GM15510 (cell line): ENCODE measurements around the gene WWOX.

Source experiments
- POLR2A ChIP-seq: IDR thresholded peaks from 3 replicates; pipeline ENCODE4 v1.6.1; 2011; ENCODE audit warnings: borderline replicate concordance; ENCODE audit not compliant: insufficient read length; ENCODE audit errors: extremely low read depth

The WWOX gene

DNA sequence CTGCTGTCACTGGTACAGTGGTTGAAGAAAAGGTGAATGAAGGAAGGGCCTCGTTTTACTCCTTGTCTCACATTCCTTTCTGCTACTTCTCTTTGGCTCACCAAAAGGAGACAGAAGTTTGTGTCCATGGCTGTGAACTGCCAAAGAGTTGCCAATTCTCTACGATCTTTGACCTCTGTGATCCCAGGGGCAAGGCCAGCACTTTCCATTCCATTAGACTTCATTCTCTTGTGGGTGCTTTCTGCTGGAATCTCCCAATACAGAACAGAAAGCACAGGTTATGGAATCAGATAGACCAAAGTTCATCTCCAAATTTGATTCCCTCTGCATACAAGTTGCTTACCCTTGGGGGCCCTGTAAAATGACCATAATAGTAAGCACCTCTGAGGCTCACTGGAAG is 1093.5 kb downstream of the WWOX start:
- no peak for TF ChIP-seq POLR2A

DNA sequence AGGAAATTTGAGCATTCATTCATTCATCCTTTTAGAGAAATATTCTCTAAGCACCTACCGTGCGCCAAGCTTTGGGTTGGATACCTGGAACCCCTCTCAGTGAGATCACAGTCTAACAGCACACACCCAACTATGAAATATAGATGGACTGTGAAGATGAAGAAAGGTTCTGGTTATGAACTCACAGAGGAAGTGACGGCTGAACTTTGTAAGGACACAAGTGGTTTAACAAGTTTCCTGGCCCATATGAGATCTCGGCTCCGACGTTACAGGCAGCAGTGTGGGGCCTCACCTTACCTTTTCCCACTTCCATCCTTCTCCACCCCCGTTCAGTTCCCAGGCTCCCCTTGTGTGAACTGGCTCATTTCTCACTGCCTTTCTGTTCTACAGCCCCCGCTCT is 1094.8 kb downstream of the WWOX start:
- no peak for TF ChIP-seq POLR2A

DNA sequence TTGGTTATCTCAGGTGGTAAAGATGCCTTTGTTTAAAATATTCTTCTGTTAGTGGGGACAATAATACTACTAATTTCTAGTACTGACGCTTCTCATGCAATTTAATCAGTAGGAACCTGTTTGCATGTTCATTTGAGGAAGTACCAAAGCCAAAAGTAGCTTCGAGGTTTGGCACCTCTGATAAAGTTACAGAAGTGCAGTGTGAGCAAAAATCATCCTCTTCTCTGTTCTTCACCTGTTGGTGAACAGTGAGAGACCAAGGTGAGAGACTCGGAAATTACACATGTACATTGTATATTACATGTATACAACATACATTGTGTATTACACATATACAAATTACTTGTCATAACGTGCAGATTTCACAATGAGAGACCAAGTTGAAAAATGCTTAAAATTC is 1096.5 kb downstream of the WWOX start:
- TF ChIP-seq POLR2A = no peak

DNA sequence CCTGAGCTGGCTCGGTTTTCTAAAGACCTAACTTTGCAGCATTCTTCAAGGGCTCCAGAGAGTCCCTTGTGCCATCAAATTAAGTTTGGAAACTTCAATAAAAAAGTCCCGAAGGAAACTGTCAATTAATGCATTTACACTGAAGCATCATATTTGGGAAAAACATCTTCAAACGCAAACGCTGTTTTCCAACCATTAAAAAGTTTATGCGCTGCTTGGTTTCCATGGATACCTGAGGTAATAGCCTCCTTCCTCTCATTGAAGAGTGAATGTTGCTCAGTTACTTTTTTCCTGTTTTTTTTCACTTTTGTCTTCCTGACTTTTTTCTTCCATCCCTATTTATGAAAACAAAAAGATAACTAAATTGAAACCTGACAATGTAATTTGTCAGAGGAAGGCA is 1102.0 kb downstream of the WWOX start:
- no peak for TF ChIP-seq POLR2A

DNA sequence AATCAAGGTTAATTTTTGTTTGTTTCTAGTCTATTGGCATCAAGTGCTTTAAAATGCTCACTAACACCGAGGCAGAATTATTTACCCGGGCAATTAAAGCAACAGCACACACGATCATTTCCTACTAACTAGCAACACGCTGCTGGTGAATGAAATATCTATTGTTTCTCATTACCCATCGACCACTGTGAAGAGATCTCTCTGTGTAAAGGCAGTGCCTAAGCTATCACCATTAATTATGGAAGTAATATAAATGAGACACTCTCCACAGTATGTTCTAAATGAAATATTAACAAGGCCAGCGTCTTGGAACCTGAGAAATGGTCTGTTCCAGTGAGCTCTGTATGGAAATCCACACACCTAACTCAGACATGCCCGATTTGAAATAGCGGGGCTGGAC is 1103.5 kb downstream of the WWOX start:
- TF ChIP-seq POLR2A = no peak

DNA sequence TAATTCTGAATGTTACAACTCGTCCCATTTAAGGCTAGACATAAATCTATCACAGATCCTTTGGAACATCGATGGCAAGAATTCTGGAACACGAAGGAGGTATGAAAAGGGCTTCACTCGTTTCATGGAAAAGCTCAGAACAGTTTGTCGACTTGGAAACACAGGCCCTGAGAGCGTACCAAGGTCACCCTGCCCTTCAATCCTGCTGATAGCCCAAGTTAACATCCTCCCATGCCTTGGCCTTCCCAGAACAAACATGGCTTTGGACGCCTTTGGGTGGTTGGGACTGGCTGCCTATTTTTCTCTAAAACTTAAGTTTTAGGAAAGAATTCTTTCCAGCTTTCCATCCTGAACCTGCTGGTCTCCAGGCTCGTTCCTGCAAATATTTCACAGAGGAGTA is 1105.0 kb downstream of the WWOX start:
- TF ChIP-seq POLR2A = no peak

DNA sequence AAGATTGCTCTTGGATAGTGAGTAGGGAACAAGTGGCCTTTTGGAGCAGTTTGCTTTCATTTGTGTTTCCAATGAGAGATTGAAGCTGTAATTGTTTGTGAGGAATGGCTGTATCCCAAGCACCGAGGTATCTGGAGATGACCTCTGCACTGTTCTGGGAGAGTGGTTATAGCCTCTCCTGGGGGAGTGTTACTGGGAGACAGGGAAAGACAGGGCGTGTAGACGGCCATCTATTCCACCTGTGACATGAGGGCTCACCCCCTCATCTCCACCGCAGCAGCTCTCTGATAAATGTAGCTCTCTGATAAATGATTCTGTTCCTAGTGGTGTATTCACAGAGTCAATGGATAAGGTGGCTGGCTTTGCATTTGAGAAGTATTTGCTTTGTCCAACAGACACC is 1107.4 kb downstream of the WWOX start:
- TF ChIP-seq POLR2A = no peak

DNA sequence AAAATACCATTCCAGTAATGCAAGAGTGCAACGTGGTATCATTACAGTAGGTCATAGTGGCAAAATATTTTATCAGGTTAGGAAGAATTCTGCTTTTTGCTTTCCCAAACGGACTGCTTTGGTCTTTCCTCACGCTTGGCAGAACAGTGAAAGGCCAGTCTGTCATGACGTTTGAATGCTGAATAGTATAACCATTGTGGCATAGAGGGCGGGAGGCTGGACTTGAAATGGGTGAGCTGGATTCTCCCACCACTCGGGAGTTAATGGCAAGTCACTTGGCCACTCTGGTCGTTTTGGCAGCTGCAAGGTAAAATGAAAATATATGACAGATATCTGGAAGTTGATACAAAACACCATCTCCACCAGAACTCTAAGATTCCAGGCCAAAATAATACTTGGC is 1109.9 kb downstream of the WWOX start:
- no peak for TF ChIP-seq POLR2A

DNA sequence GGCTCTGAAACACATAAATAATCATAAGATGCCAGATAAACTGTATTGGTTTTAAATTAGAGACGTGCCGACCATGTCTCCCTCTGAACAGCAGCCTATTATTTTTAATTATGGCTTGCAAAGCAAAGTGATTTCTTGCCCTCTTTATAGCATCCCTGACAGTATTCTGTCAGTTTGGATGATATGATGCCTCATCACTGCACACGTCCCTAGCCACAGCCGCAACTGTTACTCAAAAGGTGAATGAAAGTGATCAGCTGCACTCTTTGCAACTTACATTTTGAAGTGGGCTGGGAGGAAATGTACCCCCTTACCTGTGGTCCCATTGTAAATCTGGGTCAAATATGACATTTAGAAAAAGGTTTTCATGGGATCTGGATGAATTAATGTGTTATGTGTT is 1111.2 kb downstream of the WWOX start:
- TF ChIP-seq POLR2A = no peak

DNA sequence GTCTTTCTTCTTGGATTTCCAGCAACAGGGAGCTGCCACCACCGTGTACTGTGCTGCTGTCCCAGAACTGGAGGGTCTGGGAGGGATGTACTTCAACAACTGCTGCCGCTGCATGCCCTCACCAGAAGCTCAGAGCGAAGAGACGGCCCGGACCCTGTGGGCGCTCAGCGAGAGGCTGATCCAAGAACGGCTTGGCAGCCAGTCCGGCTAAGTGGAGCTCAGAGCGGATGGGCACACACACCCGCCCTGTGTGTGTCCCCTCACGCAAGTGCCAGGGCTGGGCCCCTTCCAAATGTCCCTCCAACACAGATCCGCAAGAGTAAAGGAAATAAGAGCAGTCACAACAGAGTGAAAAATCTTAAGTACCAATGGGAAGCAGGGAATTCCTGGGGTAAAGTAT is 1112.1 kb downstream of the WWOX start:
- TF ChIP-seq POLR2A = no peak

DNA sequence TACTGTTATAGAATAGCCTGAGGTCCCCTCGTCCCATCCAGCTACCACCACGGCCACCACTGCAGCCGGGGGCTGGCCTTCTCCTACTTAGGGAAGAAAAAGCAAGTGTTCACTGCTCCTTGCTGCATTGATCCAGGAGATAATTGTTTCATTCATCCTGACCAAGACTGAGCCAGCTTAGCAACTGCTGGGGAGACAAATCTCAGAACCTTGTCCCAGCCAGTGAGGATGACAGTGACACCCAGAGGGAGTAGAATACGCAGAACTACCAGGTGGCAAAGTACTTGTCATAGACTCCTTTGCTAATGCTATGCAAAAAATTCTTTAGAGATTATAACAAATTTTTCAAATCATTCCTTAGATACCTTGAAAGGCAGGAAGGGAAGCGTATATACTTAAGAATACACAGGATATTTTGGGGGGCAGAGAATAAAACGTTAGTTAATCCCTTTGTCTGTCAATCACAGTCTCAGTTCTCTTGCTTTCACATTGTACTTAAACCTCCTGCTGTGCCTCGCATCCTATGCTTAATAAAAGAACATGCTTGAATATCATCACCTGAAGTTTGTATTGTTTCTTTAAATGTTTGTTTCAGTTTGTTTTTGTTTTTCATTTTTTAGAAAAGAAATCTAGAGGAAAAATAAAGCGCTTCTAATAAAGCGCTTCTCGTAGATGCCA is 1112.8 kb downstream of the WWOX start:
- no peak for TF ChIP-seq POLR2A

DNA sequence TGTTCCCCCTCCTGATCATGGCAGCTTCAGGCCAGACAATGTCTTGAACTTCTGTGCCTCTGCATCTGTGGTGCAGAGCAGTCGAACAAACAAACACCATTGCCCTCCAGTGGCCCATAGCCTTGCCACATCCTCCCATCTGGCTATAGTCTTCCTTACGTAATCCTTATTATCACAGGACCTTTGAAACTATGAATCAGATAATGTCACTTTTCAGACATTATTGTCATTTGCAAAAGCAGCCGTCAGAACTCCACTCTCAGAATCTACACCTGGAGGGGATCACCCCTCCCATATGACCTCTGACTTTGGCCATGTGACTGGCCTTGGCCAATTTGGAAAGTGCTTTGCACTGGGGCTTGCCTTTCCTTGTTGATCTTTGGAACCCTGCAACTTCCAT is 1113.8 kb downstream of the WWOX start:
- TF ChIP-seq POLR2A = no peak

DNA sequence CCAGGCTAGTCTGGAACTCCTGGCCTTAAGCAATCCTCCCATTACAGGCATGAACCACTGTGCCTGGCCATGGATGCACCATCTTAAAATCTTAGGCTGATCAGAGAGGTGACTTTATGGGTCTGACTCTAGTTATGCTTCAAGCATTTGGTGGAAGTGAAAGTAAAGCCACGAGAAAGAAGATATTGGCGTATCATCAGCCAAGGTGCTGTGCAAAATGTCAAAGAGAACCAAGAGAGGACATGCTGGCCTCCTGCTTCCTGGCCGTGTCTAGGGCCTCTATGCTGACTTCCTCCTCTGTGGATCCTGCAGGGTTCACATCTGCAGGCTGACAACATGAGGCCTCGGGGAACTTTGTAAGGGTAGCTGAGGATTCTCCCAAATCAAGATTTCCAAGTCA is 1115.8 kb downstream of the WWOX start:
- no peak for TF ChIP-seq POLR2A

DNA sequence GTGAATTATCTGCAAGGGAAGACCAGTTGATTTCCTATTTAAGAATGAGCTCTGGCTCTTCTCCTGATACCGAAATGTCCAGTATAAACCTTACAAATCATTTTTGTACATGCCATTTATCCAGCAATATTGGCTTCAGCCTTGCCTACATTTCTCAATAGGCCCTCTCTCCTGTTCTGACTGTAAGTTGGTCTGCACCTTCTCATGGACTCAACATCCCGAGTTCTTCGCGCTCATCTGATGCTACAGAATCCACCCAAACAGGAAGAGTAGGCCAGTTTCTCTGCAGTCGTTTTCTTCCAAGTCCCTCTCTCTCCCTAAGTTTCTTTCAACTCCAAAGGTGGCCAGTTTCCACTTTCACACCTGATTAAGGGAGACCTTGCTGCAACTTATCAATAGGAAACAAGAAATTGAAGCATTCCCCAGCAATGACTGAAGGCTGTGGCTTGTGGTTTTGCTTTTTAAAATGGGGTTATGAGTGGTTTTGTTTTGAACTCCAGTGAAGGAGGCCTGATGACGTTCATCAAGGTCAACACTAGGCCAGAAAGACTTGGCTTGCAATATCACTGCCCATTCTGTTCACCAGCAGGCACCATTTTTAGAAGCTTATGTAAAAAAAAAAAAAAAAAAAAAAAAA is 1118.0 kb downstream of the WWOX start:
- TF ChIP-seq POLR2A = no peak

DNA sequence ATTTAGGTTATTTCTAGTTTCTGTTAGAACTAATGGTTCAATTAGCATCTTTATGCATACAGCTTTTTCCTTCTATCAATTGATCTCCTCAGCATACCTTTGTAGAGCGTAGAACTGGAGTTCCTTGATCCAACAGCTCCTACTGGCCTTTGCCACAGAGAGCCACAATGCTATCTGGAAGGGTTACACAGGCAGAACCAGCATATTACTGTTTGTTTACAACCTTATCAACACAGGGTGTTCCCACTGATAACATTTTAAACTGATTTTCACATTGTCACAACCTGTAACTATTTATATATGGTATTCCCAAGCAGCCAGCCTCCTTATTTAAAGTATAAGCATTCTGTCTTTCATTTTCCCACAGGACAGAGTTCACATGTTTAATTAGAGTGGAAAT is 1118.9 kb downstream of the WWOX start:
- no peak for TF ChIP-seq POLR2A

DNA sequence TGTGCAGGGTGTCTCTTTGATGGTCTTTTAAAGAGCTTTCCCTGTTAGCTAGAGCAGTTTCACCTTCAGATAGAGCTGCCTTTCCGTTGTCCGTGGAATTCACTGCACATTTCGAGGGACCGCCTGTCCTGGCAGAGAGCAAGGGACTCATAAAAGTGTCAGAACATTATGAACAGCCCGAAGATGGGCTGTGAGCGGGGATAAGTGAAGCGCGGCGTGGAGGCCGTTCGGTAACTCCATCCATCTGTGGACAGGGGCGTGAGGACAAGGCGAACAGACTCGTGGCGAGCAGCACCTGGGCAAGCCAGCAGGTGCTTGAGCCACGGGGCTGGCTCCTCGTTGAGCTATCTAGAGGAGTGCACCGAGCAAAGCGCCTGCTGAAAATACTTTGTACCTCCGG is 1129.9 kb downstream of the WWOX start:
- TF ChIP-seq POLR2A = no peak
